H1 (cell line): ENCODE measurements around the gene NBPF1. TPM values are rescaled to one million over a fixed set of nuclear protein-coding genes. Genes with fewer than 3 reads are reported as not detected.

Experiments used
- CTCF ChIA-PET: fragments of 300-600 bp; sonication (Branson Sonifier 250); formaldehyde crosslinking; loops from one replicate; lab custom pipeline; 2021; ENCODE audit not compliant: partially characterized antibody; lab: Charles Lee
- POLR2A ChIA-PET: fragments of 300-600 bp; sonication (Branson Sonifier 250); formaldehyde crosslinking; loops from one replicate; lab custom pipeline; 2021; ENCODE audit warnings: inconsistent platforms; ENCODE audit not compliant: partially characterized antibody; lab: Charles Lee
- DNase-seq, 2 experiments: peaks; one replicate each; pipeline versions ENCODE4 v3.0.0 to v3.0.0-alpha.2; 2010 to 2022; ENCODE audit warnings: low spot score in 2 of 2, low read depth in 1 of 2, mixed read lengths in 1 of 2
- FAIRE-seq: peaks from 2 replicates; lab custom pipeline; 2011; peaks lifted over from hg19 to GRCh38; lab: Jason Lieb, UNC
- H2AFZ ChIP-seq: 2 replicates; pipeline ENCODE4 v1.8.1; 2012; ENCODE audit warnings: low read length, inconsistent platforms
- H2AK5ac ChIP-seq: 2 replicates; pipeline ENCODE4 v1.6.1; 2013; ENCODE audit warnings: low read depth, low read length
- H2BK120ac ChIP-seq: replicated peaks from 2 replicates; pipeline ENCODE3; 2013; ENCODE audit warnings: low read depth, low read length, inconsistent platforms
- H2BK12ac ChIP-seq: 2 replicates; pipeline ENCODE4 v1.6.1; 2013; ENCODE audit warnings: low read depth, low read length
- H2BK15ac ChIP-seq: 2 replicates; pipeline ENCODE4 v1.6.1; 2013; ENCODE audit warnings: low read length
- H2BK20ac ChIP-seq: 2 replicates; pipeline ENCODE4 v1.6.1; 2013; ENCODE audit warnings: low read length
- H2BK5ac ChIP-seq: 2 replicates; pipeline ENCODE4 v1.6.1; 2013; ENCODE audit warnings: low read depth, low read length
- H3K14ac ChIP-seq: 2 replicates; pipeline ENCODE4 v1.6.1; 2013; ENCODE audit warnings: inconsistent platforms; ENCODE audit not compliant: insufficient read length
- H3K18ac ChIP-seq: 2 replicates; pipeline ENCODE4 v1.6.1; 2013; ENCODE audit warnings: low read length; ENCODE audit errors: extremely low read depth
- H3K23ac ChIP-seq: 2 replicates; pipeline ENCODE4 v1.6.1; 2013; ENCODE audit warnings: inconsistent platforms; ENCODE audit not compliant: insufficient read length
- H3K23me2 ChIP-seq: 2 replicates; pipeline ENCODE4 v1.6.1; 2013; ENCODE audit warnings: low read depth, low read length
- H3K27ac ChIP-seq: 2 replicates; pipeline ENCODE4 v1.6.1; 2011; ENCODE audit warnings: low read depth, low read length, inconsistent platforms
- H3K27me3 ChIP-seq, 4 experiments: replicated peaks in 1 of 4; 1 replicate in 1 of 4; 2 replicates in 3 of 4; pipeline versions ENCODE4 v1.6.1 to v1.8.1; 2011 to 2013; ENCODE audit warnings: low read length in 3 of 4, mild to moderate bottlenecking in 3 of 4, inconsistent platforms in 2 of 4, mixed read lengths in 2 of 4, moderate library complexity in 1 of 4; ENCODE audit not compliant: control insufficient read depth in 3 of 4, insufficient read depth in 3 of 4; ENCODE audit errors: extremely low read depth in 1 of 4
- H3K36me3 ChIP-seq, 4 experiments: 2 replicates each; pipeline versions ENCODE4 v1.6.1 to v1.8.1; 2011 to 2013; ENCODE audit warnings: mild to moderate bottlenecking in 4 of 4, low read length in 3 of 4, moderate library complexity in 2 of 4, control low read depth in 1 of 4, inconsistent platforms in 1 of 4; ENCODE audit not compliant: insufficient read depth in 4 of 4, control insufficient read depth in 2 of 4
- H3K4ac ChIP-seq: replicated peaks from 2 replicates; pipeline ENCODE3; 2013; ENCODE audit warnings: low read length, low read depth, mixed read lengths, inconsistent platforms; ENCODE audit not compliant: insufficient read length
- H3K4me1 ChIP-seq, 4 experiments: replicated peaks in 1 of 4; 1 replicate in 1 of 4; 2 replicates in 3 of 4; pipeline versions ENCODE4 v1.6.1 to v1.8.1; 2011 to 2013; ENCODE audit warnings: low read length in 3 of 4, inconsistent platforms in 2 of 4, mixed read lengths in 1 of 4; ENCODE audit not compliant: insufficient read depth in 4 of 4, control insufficient read depth in 3 of 4
- H3K4me2 ChIP-seq, 2 experiments: 2 replicates each; pipeline versions ENCODE4 v1.6.1 to v1.8.1; 2011 to 2013; ENCODE audit warnings: low read depth in 2 of 2, low read length in 2 of 2, control low read depth in 1 of 2, inconsistent platforms in 1 of 2, mild to moderate bottlenecking in 1 of 2; ENCODE audit not compliant: insufficient read depth in 1 of 2
- H3K4me3 ChIP-seq, 4 experiments: fragments of 200-600, 300-600 bp in 1 of 4; sonication (generic), shearing (Covaris generic), sonication (Bioruptor Twin) in 1 of 4; 2 replicates each; pipeline versions ENCODE4 v1.5.1 to v1.8.1; 2011 to 2016; ENCODE audit warnings: low read length in 4 of 4, low read depth in 3 of 4, control low read depth in 2 of 4, inconsistent platforms in 2 of 4, mild to moderate bottlenecking in 2 of 4, mixed read lengths in 1 of 4, moderate library complexity in 1 of 4; ENCODE audit not compliant: insufficient read depth in 2 of 4; ENCODE audit errors: extremely low read depth in 1 of 4
- H3K56ac ChIP-seq: replicated peaks from 2 replicates; pipeline ENCODE3; 2013; ENCODE audit warnings: low read depth, mild to moderate bottlenecking, mixed read lengths, low read length, inconsistent platforms; ENCODE audit not compliant: insufficient read length
- H3K79me1 ChIP-seq: 2 replicates; pipeline ENCODE4 v1.6.1; 2013; ENCODE audit warnings: low read depth, low read length, control low read depth
- H3K79me2 ChIP-seq, 2 experiments: 2 replicates each; pipeline versions ENCODE4 v1.6.1 to v1.8.1; 2012 to 2013; ENCODE audit warnings: low read length in 2 of 2, mild to moderate bottlenecking in 2 of 2, inconsistent platforms in 1 of 2; ENCODE audit not compliant: insufficient read depth in 2 of 2, control insufficient read depth in 1 of 2
- H3K9ac ChIP-seq, 4 experiments: replicated peaks in 1 of 4; 1 replicate in 1 of 4; 2 replicates in 3 of 4; pipeline versions ENCODE4 v1.6.1 to v1.8.1; 2011 to 2013; ENCODE audit warnings: low read depth in 3 of 4, low read length in 3 of 4, control low read depth in 2 of 4, mild to moderate bottlenecking in 2 of 4, moderate library complexity in 2 of 4, inconsistent platforms in 1 of 4; ENCODE audit errors: extremely low read depth in 1 of 4
- H3K9me3 ChIP-seq, 2 experiments: 2 replicates each; pipeline versions ENCODE4 v1.6.1 to v1.8.1; 2012 to 2013; ENCODE audit warnings: mild to moderate bottlenecking in 2 of 2, moderate library complexity in 2 of 2, control low read depth in 1 of 2, inconsistent platforms in 1 of 2, low read depth in 1 of 2, low read length in 1 of 2, mixed read lengths in 1 of 2; ENCODE audit not compliant: insufficient read depth in 2 of 2
- H4K20me1 ChIP-seq, 2 experiments: replicated peaks in 1 of 2; 2 replicates each; pipeline versions ENCODE3 to v1.8.1; 2011 to 2013; ENCODE audit warnings: inconsistent platforms in 2 of 2, low read length in 2 of 2, mild to moderate bottlenecking in 1 of 2; ENCODE audit not compliant: insufficient read depth in 2 of 2, control insufficient read depth in 1 of 2
- H4K5ac ChIP-seq: 2 replicates; pipeline ENCODE4 v1.6.1; 2013; ENCODE audit warnings: low read length, low read depth, mixed read lengths, inconsistent platforms; ENCODE audit not compliant: insufficient read length
- H4K8ac ChIP-seq: 2 replicates; pipeline ENCODE4 v1.8.0; 2013; ENCODE audit warnings: mild to moderate bottlenecking, moderate library complexity, low read length, inconsistent platforms; ENCODE audit not compliant: insufficient read depth; ENCODE audit errors: extremely low read depth
- H4K91ac ChIP-seq: replicated peaks from 2 replicates; pipeline ENCODE3; 2013; ENCODE audit warnings: low read length, mixed read lengths, inconsistent platforms; ENCODE audit not compliant: insufficient read length
- RAD21 ChIP-seq, 2 experiments: IDR thresholded peaks in 1 of 2; conservative IDR thresholded peaks in 1 of 2; 2 replicates each; pipeline ENCODE4 v1.6.1; 2011; ENCODE audit warnings: low read depth in 2 of 2, low read length in 2 of 2, improper control_type of control experiment in 1 of 2, inconsistent platforms in 1 of 2, mild to moderate bottlenecking in 1 of 2, moderate library complexity in 1 of 2
- SUZ12 ChIP-seq: fragments of 200-600 bp; sonication (generic); IDR thresholded peaks from 2 replicates; pipeline ENCODE4 v1.6.1; 2012; ENCODE audit warnings: mild to moderate bottlenecking, inconsistent platforms, low read length, moderate library complexity, mixed read lengths
- WGBS, 2 experiments: shearing (Covaris generic) in 1 of 2; methylation state at CpG; one replicate each; pipeline versions ENCODE4 v1.1.6 to v1.1.7; 2013 to 2015; ENCODE audit warnings: low lambda C conversion rate in 2 of 2, mixed read lengths in 2 of 2, inconsistent platforms in 1 of 2, low coverage in 1 of 2, missing lambda C conversion rate in 1 of 2; ENCODE audit not compliant: insufficient replicate concordance in 2 of 2, insufficient coverage in 1 of 2, insufficient read length in 1 of 2; ENCODE audit errors: extremely low coverage in 1 of 2, missing lambda C conversion rate in 1 of 2; 5-methylcytosine and 5-hydroxymethylcytosine counted together
- polyA plus RNA-seq, 7 experiments: library from polyadenylated mRNA; depleted of rRNA in 3 of 7; stranded (reverse) in 5 of 7; unstranded in 2 of 7; fragments of >200 nt in 5 of 7; fragments of 200-250 nt in 2 of 7; gene quantifications; 1 replicate in 5 of 7; 2 replicates in 1 of 7; 4 replicates in 1 of 7; pipeline versions ENCODE4 v1.2.1 to v1.2.3, GENCODE V29; 2011 to 2013; ENCODE audit warnings: missing spikeins in 2 of 7, mixed read lengths in 2 of 7
- total RNA-seq: library from RNA; stranded (reverse); fragmentation: NEBNext Ultra II Directional; extraction: Animal tissue kit (Norgen Biotek cat#: 25700); gene quantifications from 2 replicates; pipeline ENCODE4 v1.2.1, GENCODE V29; 2021

Gene NBPF1
- total and polyA plus RNA-seq, 2 of the 8 experiments (the other 6 are each of a cell fraction or from before 2014, with no cell fraction given) = 9.6 to 19.3 TPM

DNA sequence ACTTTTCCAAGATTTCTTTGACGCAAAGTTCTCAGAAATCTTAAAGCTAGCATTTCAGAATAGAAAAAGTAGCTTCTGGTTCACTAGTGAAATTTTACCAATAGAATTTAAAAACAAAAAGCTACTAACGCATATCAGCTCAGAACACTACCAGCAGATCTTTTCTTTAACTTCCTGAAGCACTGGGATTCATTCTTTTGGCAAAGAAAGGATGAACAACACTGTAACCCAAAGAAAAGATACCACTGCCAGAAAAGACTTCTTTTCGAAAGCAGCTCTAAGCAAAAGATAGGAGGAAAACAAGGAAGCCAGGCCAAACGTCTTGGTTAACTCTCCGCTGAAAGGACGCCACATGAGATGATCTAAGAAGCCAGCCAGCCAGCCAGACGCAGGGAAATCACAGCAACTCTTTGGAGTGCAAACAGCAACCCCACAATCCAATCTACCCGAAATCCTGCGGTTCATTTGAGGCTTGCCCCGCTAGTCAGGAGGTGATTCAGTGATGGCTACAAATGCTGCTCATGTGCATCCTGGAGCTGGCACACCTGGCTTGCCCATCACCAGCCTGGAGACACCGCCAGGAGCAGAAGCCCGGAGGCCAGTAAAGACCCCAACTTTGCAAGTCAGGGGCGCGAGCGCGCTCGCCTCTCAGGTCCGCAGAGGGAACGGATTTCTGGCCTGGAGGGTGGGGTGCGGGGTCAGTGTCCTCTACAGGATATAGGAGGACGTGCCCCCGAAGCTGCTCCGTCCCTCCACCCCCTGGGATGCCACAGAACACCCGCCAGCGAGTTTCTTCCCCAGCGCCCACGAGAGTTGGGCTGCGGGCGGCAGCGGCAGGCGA lies 812 bp downstream of the NBPF1 start:
- H4K20me1 ChIP-seq = no peaks in the 10 kb centered on the region
- H3K9ac ChIP-seq = peak overlapping the region in 2 of 4 experiments; percentile 7 to 35; a peak in 2 of 7 replicates
- H3K9me3 ChIP-seq = no peaks in the 10 kb centered on the region
- peak overlapping the region; percentile 74 to 81 for H3K4me2 ChIP-seq
- WGBS, 2 experiments = 10% methylated on average over 31 of the region's 31 CpGs; no CpG with 5 or more reads in 1 of the 2 experiments
- no peak overlapping the region for H3K56ac ChIP-seq
- no peak overlapping the region for H2BK120ac ChIP-seq
- H3K23me2 ChIP-seq = peaks cover 12% of the 10 kb centered on the region; the same call in 1 of the 2 replicates
- no peak overlapping the region for H2BK15ac ChIP-seq
- H2AK5ac ChIP-seq = no peak overlapping the region
- ChIA-PET POLR2A (interaction anchor here (0.5 to 2.8 kb wide), 11 partner anchors 8 to 335 kb away, joined by 3 to 12 read pairs (median 3); no protein-coding TSS in a partner anchor), CTCF (interaction anchor here (0.6 to 20.3 kb wide), 12 partner anchors 10 to 339 kb away, joined by 3 to 611 read pairs (median 6); no protein-coding TSS in a partner anchor)
- H3K4ac ChIP-seq = no peak overlapping the region
- H3K23ac ChIP-seq = no peak overlapping the region
- H3K18ac ChIP-seq = peak overlapping the region; percentile 1
- H4K5ac ChIP-seq = no peak overlapping the region
- no peak overlapping the region for H3K14ac ChIP-seq
- H4K8ac ChIP-seq = no peak overlapping the region
- H3K4me1 ChIP-seq = peaks cover 0 to 10% (median 3%) of the 10 kb centered on the region in 4 experiments; a peak in 2 of 7 replicates
- H3K79me2 ChIP-seq = no peaks in the 10 kb centered on the region
- H3K4me3 ChIP-seq = peak overlapping the region; percentile 49 to 88 (median 56)
- DNase-seq (peak in 1 of 2 experiments; percentile 95), FAIRE-seq (no peak)
- no peak overlapping the region for H3K27ac ChIP-seq
- H2BK5ac ChIP-seq = no peak overlapping the region
- no peak overlapping the region for H2BK20ac ChIP-seq
- H3K36me3 ChIP-seq = peaks cover 0 to 4% (median 0%) of the 10 kb centered on the region in 4 experiments; a peak in 3 of 8 replicates
- peaks cover 8 to 35% (median 26%) of the 10 kb centered on the region in 4 experiments for H3K27me3 ChIP-seq
- peak overlapping the region; percentile 70 for H2AFZ ChIP-seq
- no peaks in the 10 kb centered on the region for H3K79me1 ChIP-seq
- H2BK12ac ChIP-seq = no peak overlapping the region
- H4K91ac ChIP-seq = no peak overlapping the region
- TF ChIP-seq SUZ12 (peak; percentile 70), RAD21 (IDR thresholded peaks at IDR 0.05 in 1 of 2, conservative IDR thresholded peaks at IDR 0.05 in 1 of 2; ENCODE audit: low read depth in 2 of 2, low read length in 2 of 2) (peak in 1 of 2 experiments; percentile 1; a peak in 2 of 4 replicates)
